HG02840 (cell line): ENCODE data around the gene PIANP.

Experiments used
- ATAC-seq: cut with Tn5 transposase; IDR thresholded peaks from one replicate; pipeline ENCODE4 v1.9.1; 2021; ENCODE audit warnings: mild to moderate bottlenecking, moderate library complexity, moderate number of reproducible peaks; ENCODE audit not compliant: unreplicated experiment, low FRiP score

The PIANP gene

GRCh38 chr12:6684609-6685008 lies 16.0 kb downstream of the PIANP start:
- no peak for ATAC-seq

GRCh38 chr12:6676962-6677361 lies 23.7 kb downstream of the PIANP start:
- no peak for ATAC-seq

- ATAC-seq: no peak
These were observed 28.5 kb downstream of the PIANP start for GRCh38 chr12:6672143-6672542.

- no peak for ATAC-seq
These were observed 32.9 kb downstream of the PIANP start for GRCh38 chr12:6667559-6668210.

- ATAC-seq: no peak
These were observed 34.4 kb downstream of the PIANP start for GRCh38 chr12:6666211-6666610.

- ATAC-seq: no peak
These were observed 35.7 kb downstream of the PIANP start for GRCh38 chr12:6664902-6665301.

GRCh38 chr12:6662906-6663742 lies 37.5 kb downstream of the PIANP start, which contains the start of gene ING4:
Gene ING4 (minus strand): TSS chr12:6663119. CDS start chr12:6663101, 18 bp downstream.
- ATAC-seq: peak; percentile 98

GRCh38 chr12:6662602-6662905 lies 38.1 kb downstream of the PIANP start:
- peak; percentile 13 for ATAC-seq

GRCh38 chr12:6653987-6654386 lies 46.6 kb downstream of the PIANP start:
- ATAC-seq: no peak

GRCh38 chr12:6653342-6653741 lies 47.3 kb downstream of the PIANP start:
- ATAC-seq: no peak

GRCh38 chr12:6652391-6652790 lies 48.2 kb downstream of the PIANP start:
- ATAC-seq: no peak

GRCh38 chr12:6650832-6651231 lies 49.8 kb downstream of the PIANP start:
- no peak for ATAC-seq

- no peak for ATAC-seq
These were observed 53.5 kb downstream of the PIANP start, which contains the start of gene ACRBP for GRCh38 chr12:6647083-6647604. Gene ACRBP (minus strand): TSS chr12:6647432. CDS start chr12:6647366, 66 bp downstream.

GRCh38 chr12:6646276-6647082 lies 54.1 kb downstream of the PIANP start:
- no peak for ATAC-seq

GRCh38 chr12:6644903-6645302 lies 55.7 kb downstream of the PIANP start:
- no peak for ATAC-seq

- ATAC-seq: no peak
These were observed 56.4 kb downstream of the PIANP start for GRCh38 chr12:6644257-6644596.
